Fibroblast of villous mesenchyme (primary cell): Measurements from ENCODE around the gene HPCAL1. TPM values are rescaled to one million over a fixed set of nuclear protein-coding genes. Genes with fewer than 3 reads are reported as not detected.

Experiments
- small RNA-seq: library from RNA; depleted of rRNA; stranded (forward); fragments of <200 nt; gene quantifications from one replicate; pipeline ENCODE3, GENCODE V24; 2012
- total RNA-seq: library from RNA; depleted of rRNA; stranded (reverse); fragments of >200 nt; gene quantifications from 2 replicates; pipeline ENCODE4 v1.2.3, GENCODE V29; 2012

The HPCAL1 gene
- total RNA-seq, 1 donor = 60.0 TPM

Small RNA genes within 50 kb of the gene (small RNA-seq; reads per million reads assigned to genes)
- gene RF00432 (not detected), gene RN7SL66P (not detected), gene SNORA80B (45.4 reads per million, percentile 95 among the genes with 10 or more reads in this experiment)

Other genes starting within 250 kb of the HPCAL1 start
- 1.6 and 2.2 TPM in 2 replicates for gene CYS1, start 222.5 kb upstream of the HPCAL1 start, total RNA-seq
- 45.8 and 58.6 TPM in 2 replicates for gene RRM2, start 180.2 kb upstream of the HPCAL1 start, total RNA-seq
- gene ODC1, start 145.4 kb downstream of the HPCAL1 start, total RNA-seq = 88.3 and 133 TPM in 2 replicates